ENCODE data around the gene C5orf15.

DNA sequence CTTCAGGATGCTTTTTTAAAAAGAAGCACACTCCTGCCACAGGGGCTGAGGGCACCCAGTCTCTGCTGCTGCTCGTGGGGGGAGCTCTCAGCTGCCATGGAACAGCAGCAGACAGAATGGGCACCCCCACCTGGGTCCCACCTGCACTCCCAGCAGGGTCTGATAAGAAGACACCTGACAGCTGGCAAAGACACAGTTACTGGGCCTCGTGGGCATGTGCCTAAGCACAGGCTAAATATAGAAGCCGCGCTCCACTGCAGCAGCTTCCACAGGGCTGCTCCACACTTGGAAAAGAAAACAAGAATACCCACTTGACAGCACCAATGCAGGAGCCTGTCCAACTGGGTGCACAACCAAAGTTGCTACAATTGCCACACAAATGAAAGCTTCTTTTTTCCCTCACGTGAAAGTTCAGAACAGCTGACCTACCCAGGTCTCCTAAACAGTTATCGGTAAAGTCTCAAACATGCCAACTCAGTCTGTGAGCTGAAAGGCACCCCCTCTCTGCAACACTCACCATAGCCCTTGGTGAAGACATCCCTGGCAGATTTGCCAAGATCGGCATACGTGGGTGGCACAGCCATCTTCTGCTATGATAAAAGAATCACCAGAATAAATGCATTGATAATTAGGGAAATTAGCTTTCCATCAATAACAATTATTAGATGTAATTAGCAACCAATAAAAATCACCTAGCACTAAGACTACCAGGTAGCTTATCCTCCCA, 24.2 kb upstream of the C5orf15 start:
- TF ChIP-seq, protein P1, sequence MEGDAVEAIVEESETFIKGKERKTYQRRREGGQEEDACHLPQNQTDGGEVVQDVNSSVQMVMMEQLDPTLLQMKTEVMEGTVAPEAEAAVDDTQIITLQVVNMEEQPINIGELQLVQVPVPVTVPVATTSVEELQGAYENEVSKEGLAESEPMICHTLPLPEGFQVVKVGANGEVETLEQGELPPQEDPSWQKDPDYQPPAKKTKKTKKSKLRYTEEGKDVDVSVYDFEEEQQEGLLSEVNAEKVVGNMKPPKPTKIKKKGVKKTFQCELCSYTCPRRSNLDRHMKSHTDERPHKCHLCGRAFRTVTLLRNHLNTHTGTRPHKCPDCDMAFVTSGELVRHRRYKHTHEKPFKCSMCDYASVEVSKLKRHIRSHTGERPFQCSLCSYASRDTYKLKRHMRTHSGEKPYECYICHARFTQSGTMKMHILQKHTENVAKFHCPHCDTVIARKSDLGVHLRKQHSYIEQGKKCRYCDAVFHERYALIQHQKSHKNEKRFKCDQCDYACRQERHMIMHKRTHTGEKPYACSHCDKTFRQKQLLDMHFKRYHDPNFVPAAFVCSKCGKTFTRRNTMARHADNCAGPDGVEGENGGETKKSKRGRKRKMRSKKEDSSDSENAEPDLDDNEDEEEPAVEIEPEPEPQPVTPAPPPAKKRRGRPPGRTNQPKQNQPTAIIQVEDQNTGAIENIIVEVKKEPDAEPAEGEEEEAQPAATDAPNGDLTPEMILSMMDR (optimal IDR thresholded peaks at IDR 0.05 in 1 of 3, IDR thresholded peaks at IDR 0.05 in 1 of 3, conservative IDR thresholded peaks at IDR 0.05 in 1 of 3; ENCODE audit: extremely low read depth in 1 of 3, insufficient read depth in 2 of 3, low read length in 3 of 3), result no peak
- TF ChIP-seq EZH2 (IDR thresholded peaks at IDR 0.05; ENCODE audit: low read length), result no peak
